ENCODE data around the gene EEPD1.

DNA sequence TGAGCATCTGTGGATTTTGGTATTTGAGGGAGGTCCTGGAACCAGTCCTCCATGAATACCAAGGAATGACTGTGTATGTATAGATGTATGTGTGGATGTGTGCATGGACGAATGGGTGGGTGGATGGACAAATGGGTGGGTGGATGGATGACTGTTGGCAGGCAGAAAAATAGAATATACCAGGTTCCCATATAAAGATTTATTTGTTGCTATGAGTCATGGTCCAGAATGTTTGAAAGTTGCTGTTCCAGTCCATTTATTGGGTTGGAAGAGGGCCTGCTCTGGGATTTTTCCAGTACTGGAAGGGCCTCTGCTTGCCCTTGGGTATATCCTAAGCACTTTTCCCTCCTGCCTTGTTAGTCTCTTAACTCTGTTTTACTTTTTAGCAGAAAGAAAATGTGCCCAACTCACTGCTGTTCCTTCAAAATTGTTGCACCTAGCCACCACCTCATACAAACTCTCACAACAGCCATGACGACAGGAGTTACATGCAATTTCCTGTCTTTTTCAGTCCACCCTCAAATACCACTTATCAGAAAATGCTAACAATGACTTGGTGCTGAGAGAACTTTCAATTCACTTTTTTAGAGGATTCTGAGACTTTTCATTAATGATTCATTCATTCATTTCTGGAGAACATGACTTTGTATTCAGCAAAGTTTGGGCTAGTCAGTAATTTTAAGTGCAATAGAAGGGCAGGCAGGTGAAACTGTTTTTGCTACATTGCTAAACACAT is 108.1 kb downstream of the EEPD1 start:
- TF ChIP-seq, protein P1, sequence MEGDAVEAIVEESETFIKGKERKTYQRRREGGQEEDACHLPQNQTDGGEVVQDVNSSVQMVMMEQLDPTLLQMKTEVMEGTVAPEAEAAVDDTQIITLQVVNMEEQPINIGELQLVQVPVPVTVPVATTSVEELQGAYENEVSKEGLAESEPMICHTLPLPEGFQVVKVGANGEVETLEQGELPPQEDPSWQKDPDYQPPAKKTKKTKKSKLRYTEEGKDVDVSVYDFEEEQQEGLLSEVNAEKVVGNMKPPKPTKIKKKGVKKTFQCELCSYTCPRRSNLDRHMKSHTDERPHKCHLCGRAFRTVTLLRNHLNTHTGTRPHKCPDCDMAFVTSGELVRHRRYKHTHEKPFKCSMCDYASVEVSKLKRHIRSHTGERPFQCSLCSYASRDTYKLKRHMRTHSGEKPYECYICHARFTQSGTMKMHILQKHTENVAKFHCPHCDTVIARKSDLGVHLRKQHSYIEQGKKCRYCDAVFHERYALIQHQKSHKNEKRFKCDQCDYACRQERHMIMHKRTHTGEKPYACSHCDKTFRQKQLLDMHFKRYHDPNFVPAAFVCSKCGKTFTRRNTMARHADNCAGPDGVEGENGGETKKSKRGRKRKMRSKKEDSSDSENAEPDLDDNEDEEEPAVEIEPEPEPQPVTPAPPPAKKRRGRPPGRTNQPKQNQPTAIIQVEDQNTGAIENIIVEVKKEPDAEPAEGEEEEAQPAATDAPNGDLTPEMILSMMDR (IDR thresholded peaks at IDR 0.05; ENCODE audit: low read depth, low read length, missing input control), result no peak
- TF ChIP-seq GABPA (IDR thresholded peaks at IDR 0.05 in 1 of 2, conservative IDR thresholded peaks at IDR 0.05 in 1 of 2), result no peak

Measured in liver (tissue), 3 donors.